OCI-LY1 (cell line): ENCODE measurements around the gene HOXD10.

Experiments
- H2AFZ ChIP-seq: fragments of 200-600 bp; sonication (generic), shearing (Covaris generic); 2 replicates; pipeline ENCODE4 v1.6.0; 2014; ENCODE audit warnings: antibody characterized with exemption, mild to moderate bottlenecking, low read length
- H3F3A ChIP-seq: fragments of 200-600 bp; sonication (generic), shearing (Covaris generic); 2 replicates; pipeline ENCODE4 v1.6.0; 2014; ENCODE audit warnings: mild to moderate bottlenecking, antibody characterized with exemption, low read length, moderate library complexity; ENCODE audit not compliant: insufficient read depth
- H3K27ac ChIP-seq: fragments of 200-600 bp; sonication (generic); 2 replicates; pipeline ENCODE4 v1.5.1; 2014; ENCODE audit warnings: low read length, mixed run types, mild to moderate bottlenecking, low read depth; ENCODE audit not compliant: poor library complexity, severe bottlenecking
- H3K27me3 ChIP-seq: fragments of 200-600 bp; sonication (generic); 2 replicates; pipeline ENCODE4 v1.6.0; 2014; ENCODE audit warnings: antibody characterized with exemption, mild to moderate bottlenecking, low read length, moderate library complexity; ENCODE audit not compliant: insufficient read depth
- H3K36me3 ChIP-seq: fragments of 200-600 bp; sonication (generic); 2 replicates; pipeline ENCODE4 v1.6.1; 2014; ENCODE audit warnings: mild to moderate bottlenecking, antibody characterized with exemption, low read length, moderate library complexity, mixed read lengths; ENCODE audit not compliant: insufficient read depth
- H3K4me1 ChIP-seq: fragments of 200-600 bp; sonication (generic); 2 replicates; pipeline ENCODE4 v1.5.1; 2014; ENCODE audit warnings: mild to moderate bottlenecking, low read length, moderate library complexity; ENCODE audit not compliant: insufficient read depth, severe bottlenecking
- H3K4me2 ChIP-seq: fragments of 200-600 bp; sonication (generic), shearing (Covaris generic); 2 replicates; pipeline ENCODE4 v1.6.1; 2014; ENCODE audit warnings: low read length
- H3K4me3 ChIP-seq: fragments of 200-600 bp; sonication (generic); 2 replicates; pipeline ENCODE4 v1.5.1; 2014; ENCODE audit warnings: low read length, low read depth, mild to moderate bottlenecking, mixed read lengths; ENCODE audit not compliant: poor library complexity, severe bottlenecking
- H3K79me2 ChIP-seq: fragments of 200-600 bp; shearing (Covaris generic); 2 replicates; pipeline ENCODE4 v1.6.1; 2016; ENCODE audit warnings: mixed run types, low read length, mixed read lengths; ENCODE audit not compliant: insufficient read depth
- H3K9ac ChIP-seq: fragments of 200-600 bp; sonication (generic), shearing (Covaris generic); 2 replicates; pipeline ENCODE4 v1.6.1; 2014; ENCODE audit warnings: mild to moderate bottlenecking, low read length, mixed read lengths
- H3K9me2 ChIP-seq: fragments of 200-600 bp; sonication (generic), shearing (Covaris generic); 2 replicates; pipeline ENCODE4 v1.6.1; 2014; ENCODE audit warnings: low read depth, mild to moderate bottlenecking, low read length, mixed read lengths
- H3K9me3 ChIP-seq: fragments of 200-600 bp; shearing (Covaris generic); 2 replicates; pipeline ENCODE4 v1.6.1; 2014; ENCODE audit warnings: low read length, mixed read lengths
- H4K20me1 ChIP-seq: fragments of 200-600 bp; sonication (generic), shearing (Covaris generic); 2 replicates; pipeline ENCODE4 v1.6.0; 2016; ENCODE audit warnings: mild to moderate bottlenecking, low read length; ENCODE audit not compliant: insufficient read depth
- EZH2 ChIP-seq: fragments of 200-600 bp; sonication (generic), shearing (Covaris generic); IDR thresholded peaks from 2 replicates; pipeline ENCODE4 v1.8.0; 2017; ENCODE audit warnings: borderline replicate concordance, mixed run types, mild to moderate bottlenecking, antibody characterized with exemption, low read length, moderate library complexity, mixed read lengths
- TF ChIP-seq, protein P1 (sequence below): fragments of 200-600 bp; sonication (generic), shearing (Covaris generic); IDR thresholded peaks from 2 replicates; pipeline ENCODE4 v1.5.1; 2017; ENCODE audit warnings: mild to moderate bottlenecking, antibody characterized with exemption, low read length, moderate library complexity, mixed read lengths

HOXD10 gene

DNA sequence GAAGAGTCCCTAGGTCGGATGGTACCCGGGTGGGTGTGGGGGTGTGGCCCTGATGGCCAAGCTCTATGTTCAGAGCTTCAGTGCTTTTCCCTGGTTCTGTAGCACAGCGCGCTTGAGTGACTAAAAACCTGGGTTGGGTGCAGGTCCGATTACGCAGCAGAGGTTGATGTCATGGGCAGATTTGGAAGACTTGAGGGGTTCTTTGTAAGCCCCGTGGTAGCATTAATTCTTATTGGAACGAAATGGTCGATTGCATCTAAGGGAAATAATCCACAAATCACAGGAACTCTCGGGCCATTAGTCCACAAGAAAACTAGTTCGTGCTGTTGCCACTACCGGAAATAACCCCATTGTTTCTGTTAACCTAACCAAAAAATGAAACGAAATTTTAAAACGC, 21.9 kb downstream of the HOXD10 start:
- Histone ChIP-seq H3K9ac (no peak overlapping the region), H3K9me2 (no peaks in the 10 kb centered on the region), H3K79me2 (no peaks in the 10 kb centered on the region), H3K4me2 (no peak overlapping the region), H3K27ac (no peak overlapping the region), H3K4me1 (peaks cover 5% of the 10 kb centered on the region), H2AFZ (no peak overlapping the region), H3K4me3 (no peak overlapping the region), H4K20me1 (no peaks in the 10 kb centered on the region), H3F3A (no peaks in the 10 kb centered on the region), H3K9me3 (no peaks in the 10 kb centered on the region), H3K27me3 (no peaks in the 10 kb centered on the region), H3K36me3 (no peaks in the 10 kb centered on the region)
- TF ChIP-seq, protein P1, sequence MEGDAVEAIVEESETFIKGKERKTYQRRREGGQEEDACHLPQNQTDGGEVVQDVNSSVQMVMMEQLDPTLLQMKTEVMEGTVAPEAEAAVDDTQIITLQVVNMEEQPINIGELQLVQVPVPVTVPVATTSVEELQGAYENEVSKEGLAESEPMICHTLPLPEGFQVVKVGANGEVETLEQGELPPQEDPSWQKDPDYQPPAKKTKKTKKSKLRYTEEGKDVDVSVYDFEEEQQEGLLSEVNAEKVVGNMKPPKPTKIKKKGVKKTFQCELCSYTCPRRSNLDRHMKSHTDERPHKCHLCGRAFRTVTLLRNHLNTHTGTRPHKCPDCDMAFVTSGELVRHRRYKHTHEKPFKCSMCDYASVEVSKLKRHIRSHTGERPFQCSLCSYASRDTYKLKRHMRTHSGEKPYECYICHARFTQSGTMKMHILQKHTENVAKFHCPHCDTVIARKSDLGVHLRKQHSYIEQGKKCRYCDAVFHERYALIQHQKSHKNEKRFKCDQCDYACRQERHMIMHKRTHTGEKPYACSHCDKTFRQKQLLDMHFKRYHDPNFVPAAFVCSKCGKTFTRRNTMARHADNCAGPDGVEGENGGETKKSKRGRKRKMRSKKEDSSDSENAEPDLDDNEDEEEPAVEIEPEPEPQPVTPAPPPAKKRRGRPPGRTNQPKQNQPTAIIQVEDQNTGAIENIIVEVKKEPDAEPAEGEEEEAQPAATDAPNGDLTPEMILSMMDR = no peak
- TF ChIP-seq EZH2 = no peak

DNA sequence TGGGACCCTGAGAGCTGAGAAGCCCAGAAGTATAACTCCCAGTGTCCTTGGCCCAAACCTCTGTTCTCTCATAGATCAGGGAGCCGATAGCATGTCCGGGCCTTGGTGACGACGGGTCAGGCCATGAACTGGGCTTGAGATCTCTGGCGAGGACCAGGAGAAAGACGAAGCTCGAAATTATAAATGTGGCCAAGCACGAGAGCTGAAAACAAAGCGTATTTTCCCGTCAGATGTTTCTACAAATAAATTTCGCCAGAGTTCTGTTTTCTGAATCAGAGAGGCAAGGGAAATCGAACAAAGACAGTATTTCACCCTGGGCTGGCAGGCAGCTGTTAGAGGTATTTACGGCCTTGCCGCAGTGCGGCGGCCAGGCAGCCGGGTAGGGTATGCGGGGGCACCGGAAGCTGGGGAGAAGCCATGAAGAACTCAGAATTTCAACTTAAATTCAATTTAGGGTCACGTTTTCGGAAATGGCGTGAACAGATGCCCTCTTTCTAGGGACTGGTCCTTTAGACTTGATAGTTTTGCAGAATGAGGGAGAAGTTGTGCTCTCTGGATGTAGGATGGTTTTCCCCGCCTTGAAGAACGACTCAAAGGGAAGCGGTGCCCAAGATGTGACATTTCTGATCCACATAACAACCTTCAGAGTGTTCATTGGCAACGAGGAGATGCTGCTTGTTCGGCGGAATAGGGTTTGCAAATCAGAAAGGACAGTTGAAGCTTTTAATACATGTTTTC, 22.5 kb downstream of the HOXD10 start:
- H2AFZ ChIP-seq = no peak overlapping the region
- H3K4me2 ChIP-seq = no peak overlapping the region
- no peaks in the 10 kb centered on the region for H3K9me2 ChIP-seq
- no peaks in the 10 kb centered on the region for H3K36me3 ChIP-seq
- H3K27ac ChIP-seq = no peak overlapping the region
- TF ChIP-seq EZH2 = no peak
- TF ChIP-seq, protein P1 = no peak
- no peaks in the 10 kb centered on the region for H3K27me3 ChIP-seq
- no peaks in the 10 kb centered on the region for H3F3A ChIP-seq
- H3K4me1 ChIP-seq = peaks cover 5% of the 10 kb centered on the region
- no peaks in the 10 kb centered on the region for H4K20me1 ChIP-seq
- no peaks in the 10 kb centered on the region for H3K9me3 ChIP-seq
- H3K9ac ChIP-seq = no peak overlapping the region
- H3K4me3 ChIP-seq = no peak overlapping the region
- H3K79me2 ChIP-seq = no peaks in the 10 kb centered on the region

DNA sequence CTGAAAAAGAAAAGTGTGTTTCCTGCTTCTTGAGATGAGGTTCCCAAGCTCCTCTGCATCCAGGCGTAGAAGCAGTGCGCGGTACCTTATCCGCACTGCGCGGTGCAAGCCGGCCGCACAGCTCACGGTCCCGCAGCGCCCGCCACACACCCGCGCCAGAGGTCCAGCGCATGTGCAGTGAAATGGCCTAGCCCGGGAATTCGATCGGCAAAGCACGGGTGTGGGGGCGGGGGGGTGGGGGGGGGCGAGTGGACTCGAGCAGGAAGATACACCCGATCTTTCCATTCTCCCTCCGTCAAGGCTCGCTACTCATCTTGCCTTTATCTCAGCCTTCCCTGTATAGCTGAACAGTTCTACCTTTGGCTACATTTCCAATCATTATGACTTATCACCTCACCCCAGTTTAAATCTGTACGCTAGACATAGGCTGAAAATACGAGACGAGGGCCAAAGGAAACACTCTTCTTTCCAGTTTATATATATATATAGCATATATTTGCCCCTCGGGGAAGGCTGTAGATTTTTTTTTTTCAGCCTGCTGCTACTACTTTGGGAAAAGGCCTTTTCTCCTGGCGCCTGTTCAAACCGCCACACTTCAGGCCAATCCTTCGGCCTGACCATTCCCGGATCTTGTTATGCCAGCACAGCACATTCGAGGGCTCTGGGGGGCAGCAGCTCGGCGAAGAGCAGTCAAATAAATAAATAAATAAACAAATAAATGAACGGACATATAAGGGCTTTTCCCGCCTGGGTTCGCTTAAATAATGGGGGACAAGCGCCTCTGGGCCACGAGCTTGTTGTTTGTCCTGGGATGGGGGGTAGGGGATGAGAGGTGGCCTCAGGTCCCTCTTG, 23.3 kb downstream of the HOXD10 start:
- Histone ChIP-seq H3K4me1 (peaks cover 5% of the 10 kb centered on the region), H3F3A (no peaks in the 10 kb centered on the region), H3K4me3 (peak overlapping the region; percentile 60), H3K36me3 (no peaks in the 10 kb centered on the region), H3K27me3 (no peaks in the 10 kb centered on the region), H2AFZ (peak overlapping the region; percentile 84; the same call in 1 of the 2 replicates), H3K4me2 (peak overlapping the region; percentile 69), H4K20me1 (no peaks in the 10 kb centered on the region), H3K79me2 (no peaks in the 10 kb centered on the region), H3K27ac (no peak overlapping the region), H3K9me2 (no peaks in the 10 kb centered on the region), H3K9ac (peak overlapping the region; percentile 47; the same call in 1 of the 2 replicates), H3K9me3 (no peaks in the 10 kb centered on the region)
- no peak for TF ChIP-seq EZH2
- TF ChIP-seq, protein P1 = no peak
